Suprapubic skin (tissue), 4 donors: ENCODE data around the gene CNTN4.

Experiments used
- POLR2A ChIP-seq, 2 donors: fragments of 450-650 bp; IDR thresholded peaks; one replicate each; pipeline ENCODE4 v1.6.1; 2017; ENCODE audit warnings: antibody characterized with exemption in 2 of 2, mild to moderate bottlenecking in 2 of 2, moderate library complexity in 2 of 2
- POLR2AphosphoS5 ChIP-seq, 3 donors: sonication (generic); formaldehyde crosslinking; IDR thresholded peaks; one replicate each; pipeline ENCODE4 v1.6.1; 2017; ENCODE audit warnings: antibody characterized with exemption in 3 of 3
- TF ChIP-seq, protein P1 (sequence below), 2 donors: fragments of 200-600 bp in 1 of 2; fragments of 450-650 bp in 1 of 2; sonication (generic) in 1 of 2; IDR thresholded peaks; one replicate each; pipeline ENCODE4 v1.5.1; 2016 to 2019; ENCODE audit warnings: antibody characterized with exemption in 2 of 2, mild to moderate bottlenecking in 1 of 2, moderate library complexity in 1 of 2

- TF ChIP-seq POLR2A (IDR thresholded peaks at IDR 0.05) (no peak), POLR2AphosphoS5 (IDR thresholded peaks at IDR 0.05) (no peak)
- TF ChIP-seq, protein P1, sequence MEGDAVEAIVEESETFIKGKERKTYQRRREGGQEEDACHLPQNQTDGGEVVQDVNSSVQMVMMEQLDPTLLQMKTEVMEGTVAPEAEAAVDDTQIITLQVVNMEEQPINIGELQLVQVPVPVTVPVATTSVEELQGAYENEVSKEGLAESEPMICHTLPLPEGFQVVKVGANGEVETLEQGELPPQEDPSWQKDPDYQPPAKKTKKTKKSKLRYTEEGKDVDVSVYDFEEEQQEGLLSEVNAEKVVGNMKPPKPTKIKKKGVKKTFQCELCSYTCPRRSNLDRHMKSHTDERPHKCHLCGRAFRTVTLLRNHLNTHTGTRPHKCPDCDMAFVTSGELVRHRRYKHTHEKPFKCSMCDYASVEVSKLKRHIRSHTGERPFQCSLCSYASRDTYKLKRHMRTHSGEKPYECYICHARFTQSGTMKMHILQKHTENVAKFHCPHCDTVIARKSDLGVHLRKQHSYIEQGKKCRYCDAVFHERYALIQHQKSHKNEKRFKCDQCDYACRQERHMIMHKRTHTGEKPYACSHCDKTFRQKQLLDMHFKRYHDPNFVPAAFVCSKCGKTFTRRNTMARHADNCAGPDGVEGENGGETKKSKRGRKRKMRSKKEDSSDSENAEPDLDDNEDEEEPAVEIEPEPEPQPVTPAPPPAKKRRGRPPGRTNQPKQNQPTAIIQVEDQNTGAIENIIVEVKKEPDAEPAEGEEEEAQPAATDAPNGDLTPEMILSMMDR (IDR thresholded peaks at IDR 0.05): no peak
These were observed 552.1 kb downstream of the CNTN4 start for GRCh38 chr3:2650746-2651145.
